H1 (cell line): ENCODE data around the gene LAPTM4A. TPM values are rescaled to one million over a fixed set of nuclear protein-coding genes. Genes with fewer than 3 reads are reported as not detected.

Source experiments
- CREB1 ChIP-seq: IDR thresholded peaks from 2 replicates; pipeline ENCODE4 v1.6.1; 2012; ENCODE audit warnings: inconsistent platforms
- polyA plus RNA-seq, 7 experiments: library from polyadenylated mRNA; depleted of rRNA in 3 of 7; stranded (reverse) in 5 of 7; unstranded in 2 of 7; fragments of >200 nt in 5 of 7; fragments of 200-250 nt in 2 of 7; gene quantifications; 1 replicate in 5 of 7; 2 replicates in 1 of 7; 4 replicates in 1 of 7; pipeline versions ENCODE4 v1.2.1 to v1.2.3, GENCODE V29; 2011 to 2013; ENCODE audit warnings: missing spikeins in 2 of 7, mixed read lengths in 2 of 7
- total RNA-seq: library from RNA; stranded (reverse); fragmentation: NEBNext Ultra II Directional; extraction: Animal tissue kit (Norgen Biotek cat#: 25700); gene quantifications from 2 replicates; pipeline ENCODE4 v1.2.1, GENCODE V29; 2021

The LAPTM4A gene
- total and polyA plus RNA-seq, 2 of the 8 experiments (the other 6 are each of a cell fraction or from before 2014, with no cell fraction given) = 193 to 419 TPM

- TF ChIP-seq CREB1 = no peak
Measured at GRCh38 chr2:20094955-20095354, 43.5 kb upstream of the LAPTM4A start (continued).
